Measurements from ENCODE around the gene NELL1. TPM values are rescaled to one million over a fixed set of nuclear protein-coding genes. Genes with fewer than 3 reads are reported as not detected.

Gene NELL1
- total and polyA plus RNA-seq, 2 donors from 2014 or later = 0.31 to 14.8 TPM

DNA sequence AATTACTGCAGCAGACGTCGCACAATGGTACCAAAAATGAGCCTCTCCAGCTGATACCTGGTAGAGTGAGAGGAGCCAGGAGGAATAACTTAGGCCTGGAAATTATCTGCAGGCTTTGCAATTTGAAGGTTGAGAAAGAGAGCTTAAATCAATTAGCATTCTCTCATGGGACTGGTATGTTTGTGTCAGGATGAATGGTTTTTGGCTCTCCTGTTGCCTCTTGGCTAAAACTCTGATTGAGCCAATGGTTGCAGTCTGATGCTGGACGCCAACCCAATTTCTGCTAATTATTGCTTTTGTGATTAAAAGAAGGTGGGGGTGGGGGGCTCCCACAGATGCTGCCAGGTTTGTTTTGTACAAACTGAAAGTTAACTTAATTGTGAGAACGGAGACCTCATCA is 12.5 kb upstream of the NELL1 start:
- H3K27me3 ChIP-seq (ENCODE audit: control insufficient read depth, insufficient read depth, low read length) = no peaks in the 10 kb centered on the region
- no peak overlapping the region for H3K4me3 ChIP-seq (ENCODE audit: low read length in 3 of 3)
- no peaks in the 10 kb centered on the region for H3K4me1 ChIP-seq (ENCODE audit: control insufficient read depth in 2 of 3, insufficient read depth in 2 of 3, low read depth in 1 of 3, low read length in 3 of 3)
- H3K9me3 ChIP-seq (ENCODE audit: control insufficient read depth in 2 of 3, insufficient read depth in 1 of 3, low read length in 3 of 3) = no peaks in the 10 kb centered on the region
- DNase-seq = no peak
- intact Hi-C loops (cut with DNase I) = no loop called here
- no peaks in the 10 kb centered on the region for H3K36me3 ChIP-seq (ENCODE audit: control insufficient read depth in 2 of 3, insufficient read depth in 3 of 3, low read length in 3 of 3)
- TF ChIP-seq, protein P1, sequence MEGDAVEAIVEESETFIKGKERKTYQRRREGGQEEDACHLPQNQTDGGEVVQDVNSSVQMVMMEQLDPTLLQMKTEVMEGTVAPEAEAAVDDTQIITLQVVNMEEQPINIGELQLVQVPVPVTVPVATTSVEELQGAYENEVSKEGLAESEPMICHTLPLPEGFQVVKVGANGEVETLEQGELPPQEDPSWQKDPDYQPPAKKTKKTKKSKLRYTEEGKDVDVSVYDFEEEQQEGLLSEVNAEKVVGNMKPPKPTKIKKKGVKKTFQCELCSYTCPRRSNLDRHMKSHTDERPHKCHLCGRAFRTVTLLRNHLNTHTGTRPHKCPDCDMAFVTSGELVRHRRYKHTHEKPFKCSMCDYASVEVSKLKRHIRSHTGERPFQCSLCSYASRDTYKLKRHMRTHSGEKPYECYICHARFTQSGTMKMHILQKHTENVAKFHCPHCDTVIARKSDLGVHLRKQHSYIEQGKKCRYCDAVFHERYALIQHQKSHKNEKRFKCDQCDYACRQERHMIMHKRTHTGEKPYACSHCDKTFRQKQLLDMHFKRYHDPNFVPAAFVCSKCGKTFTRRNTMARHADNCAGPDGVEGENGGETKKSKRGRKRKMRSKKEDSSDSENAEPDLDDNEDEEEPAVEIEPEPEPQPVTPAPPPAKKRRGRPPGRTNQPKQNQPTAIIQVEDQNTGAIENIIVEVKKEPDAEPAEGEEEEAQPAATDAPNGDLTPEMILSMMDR (IDR thresholded peaks at IDR 0.05; ENCODE audit: borderline replicate concordance, extremely low read depth, insufficient read depth) = no peak
- H3K9ac ChIP-seq (ENCODE audit: low read length in 3 of 3) = no peak overlapping the region
- H3K27ac ChIP-seq (ENCODE audit: low read depth in 2 of 2, low read length in 2 of 2) = no peak overlapping the region
- FAIRE-seq = no peak

DNA sequence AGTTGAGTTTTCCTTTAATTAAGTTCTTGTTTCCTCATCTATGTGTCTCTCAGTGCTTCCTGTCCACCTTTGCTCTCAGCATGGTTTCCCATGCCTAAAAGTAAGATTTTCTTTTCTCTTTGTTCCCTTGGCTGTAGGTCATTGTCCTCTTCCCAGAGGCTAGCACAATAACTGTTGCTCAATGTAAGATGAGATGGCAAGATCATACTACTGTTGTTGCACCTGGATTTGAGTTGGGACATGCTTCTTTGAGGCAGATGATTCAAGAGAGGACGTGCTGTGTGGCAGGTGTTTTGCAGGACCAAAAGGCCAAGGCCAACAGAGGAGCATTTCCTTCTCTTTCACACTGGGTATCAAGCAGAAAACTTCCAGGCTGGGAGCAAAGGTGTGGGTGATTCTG is 11.3 kb upstream of the NELL1 start:
- intact Hi-C loops (cut with DNase I) = no loop called here
- Histone ChIP-seq H3K4me1 (ENCODE audit: control insufficient read depth in 2 of 3, insufficient read depth in 2 of 3, low read depth in 1 of 3, low read length in 3 of 3) (no peaks in the 10 kb centered on the region), H3K27ac (ENCODE audit: low read depth in 2 of 2, low read length in 2 of 2) (no peak overlapping the region), H3K9me3 (ENCODE audit: control insufficient read depth in 2 of 3, insufficient read depth in 1 of 3, low read length in 3 of 3) (no peaks in the 10 kb centered on the region), H3K4me3 (ENCODE audit: low read length in 3 of 3) (no peak overlapping the region), H3K9ac (ENCODE audit: low read length in 3 of 3) (no peak overlapping the region), H3K36me3 (ENCODE audit: control insufficient read depth in 2 of 3, insufficient read depth in 3 of 3, low read length in 3 of 3) (no peaks in the 10 kb centered on the region), H3K27me3 (ENCODE audit: control insufficient read depth, insufficient read depth, low read length) (no peaks in the 10 kb centered on the region)
- TF ChIP-seq, protein P1 (IDR thresholded peaks at IDR 0.05; ENCODE audit: borderline replicate concordance, extremely low read depth, insufficient read depth) = no peak
- FAIRE-seq (no peak), DNase-seq (no peak)

DNA sequence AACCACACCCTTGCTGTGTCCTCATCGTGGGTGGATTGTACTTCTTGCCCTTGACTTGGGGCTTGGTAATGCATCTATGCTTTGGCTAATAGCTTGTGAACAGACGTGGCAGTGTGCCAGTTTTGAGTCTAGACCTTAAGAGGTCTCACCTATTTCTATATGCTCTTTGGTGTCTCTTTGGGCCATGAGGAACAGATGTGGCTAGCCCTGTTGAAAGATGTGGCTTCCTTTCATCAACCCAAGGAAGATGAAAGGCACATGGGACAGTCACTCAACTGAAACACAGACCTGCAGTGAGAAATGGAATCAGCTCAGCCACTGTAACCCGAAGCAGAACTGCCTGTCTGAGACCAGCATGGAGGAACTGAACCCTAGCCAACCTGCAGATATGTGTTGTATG is 7.9 kb upstream of the NELL1 start:
- Histone ChIP-seq H3K9ac (ENCODE audit: low read length in 3 of 3) (no peak overlapping the region), H3K4me1 (ENCODE audit: control insufficient read depth in 2 of 3, insufficient read depth in 2 of 3, low read depth in 1 of 3, low read length in 3 of 3) (no peaks in the 10 kb centered on the region), H3K27me3 (ENCODE audit: control insufficient read depth, insufficient read depth, low read length) (no peaks in the 10 kb centered on the region), H3K9me3 (ENCODE audit: control insufficient read depth in 2 of 3, insufficient read depth in 1 of 3, low read length in 3 of 3) (no peaks in the 10 kb centered on the region), H3K4me3 (ENCODE audit: low read length in 3 of 3) (no peak overlapping the region), H3K36me3 (ENCODE audit: control insufficient read depth in 2 of 3, insufficient read depth in 3 of 3, low read length in 3 of 3) (no peaks in the 10 kb centered on the region), H3K27ac (ENCODE audit: low read depth in 2 of 2, low read length in 2 of 2) (no peak overlapping the region)
- FAIRE-seq = no peak
- TF ChIP-seq, protein P1 (IDR thresholded peaks at IDR 0.05; ENCODE audit: borderline replicate concordance, extremely low read depth, insufficient read depth) = no peak
- DNase-seq = no peak
- intact Hi-C loops (cut with DNase I) = no loop called here

DNA sequence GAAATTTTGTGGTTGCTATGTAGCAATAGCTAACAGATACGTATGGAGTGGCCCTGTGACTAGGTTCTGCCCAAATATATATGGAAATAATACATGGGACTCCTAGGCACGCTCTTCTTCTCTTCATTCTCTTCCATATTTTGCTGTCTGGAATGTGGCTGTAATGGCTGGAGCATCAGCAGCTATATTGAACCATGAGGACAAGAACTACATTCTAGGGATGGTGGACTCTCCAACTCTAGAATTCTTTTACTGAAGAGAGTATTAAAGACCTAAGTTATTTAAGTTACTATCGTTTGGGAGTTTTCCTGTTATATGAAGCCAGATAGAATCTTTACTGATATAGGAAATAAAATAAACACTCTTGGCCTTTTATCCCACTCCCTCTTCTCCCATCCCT is 7.5 kb upstream of the NELL1 start:
- TF ChIP-seq, protein P1 (IDR thresholded peaks at IDR 0.05; ENCODE audit: borderline replicate concordance, extremely low read depth, insufficient read depth) = no peak
- Histone ChIP-seq H3K36me3 (ENCODE audit: control insufficient read depth in 2 of 3, insufficient read depth in 3 of 3, low read length in 3 of 3) (no peaks in the 10 kb centered on the region), H3K4me1 (ENCODE audit: control insufficient read depth in 2 of 3, insufficient read depth in 2 of 3, low read depth in 1 of 3, low read length in 3 of 3) (no peaks in the 10 kb centered on the region), H3K9ac (ENCODE audit: low read length in 3 of 3) (no peak overlapping the region), H3K9me3 (ENCODE audit: control insufficient read depth in 2 of 3, insufficient read depth in 1 of 3, low read length in 3 of 3) (no peaks in the 10 kb centered on the region), H3K4me3 (ENCODE audit: low read length in 3 of 3) (no peak overlapping the region), H3K27ac (ENCODE audit: low read depth in 2 of 2, low read length in 2 of 2) (no peak overlapping the region), H3K27me3 (ENCODE audit: control insufficient read depth, insufficient read depth, low read length) (no peaks in the 10 kb centered on the region)
- FAIRE-seq (no peak), DNase-seq (no peak)
- intact Hi-C loops (cut with DNase I) = no loop called here

Measured in kidney (tissue), 14 donors.